ENCODE data around the gene NKTR.

Gene NKTR

GRCh38 chr3:42697289-42698051, 97.0 kb downstream of the NKTR start:
- no peak for DNase-seq

Measured in suppressor macrophage (primary cell).